ENCODE measurements around the gene C9orf43.
A peak's percentile ranks its signal among the peaks of the same experiment; 100 is the strongest.

Gene C9orf43

GRCh38 chr9:113410207-113410864 is at the start of gene C9orf43, which contains the start of gene POLE3:
Gene C9orf43, plus strand, starts transcription at chr9:113410747. Its CDS starts 2,747 bp downstream, at chr9:113413494.
Gene POLE3, minus strand, starts transcription at chr9:113410675. Its CDS starts 382 bp downstream, at chr9:113410293.
- no peaks in the 10 kb centered on the region for H3K9me3 ChIP-seq (ENCODE audit: insufficient read depth, low read depth, low read length)
- TF ChIP-seq CTCF (conservative IDR thresholded peaks at IDR 0.05; ENCODE audit: low read length) (no peak), EZH2phosphoT487 (IDR thresholded peaks at IDR 0.05; ENCODE audit: borderline replicate concordance) (no peak)
- H3K36me3 ChIP-seq (ENCODE audit: insufficient read depth, low read length): peaks cover 10% of the 10 kb centered on the region; the same call in 1 of the 2 replicates
- H3K9ac ChIP-seq (ENCODE audit: low read depth, low read length, poor library complexity, severe bottlenecking): peak within 1 kb of the TSS; percentile 98
- peaks cover 33% of the 10 kb centered on the region for H3K79me2 ChIP-seq (ENCODE audit: insufficient read depth, low read length)
- H3F3A ChIP-seq (ENCODE audit: low read depth): peaks cover 7% of the 10 kb centered on the region; the same call in 1 of the 2 replicates
- peak within 1 kb of the TSS; percentile 89 for H3K4me3 ChIP-seq (ENCODE audit: low read length, poor library complexity, severe bottlenecking)
- no peaks in the 10 kb centered on the region for H3K9me2 ChIP-seq (replicated peaks; ENCODE audit: low read depth, low read length)
- H2AFZ ChIP-seq (ENCODE audit: low read length): peak within 1 kb of the TSS; percentile 92
- peaks cover 37% of the 10 kb centered on the region for H3K4me1 ChIP-seq (ENCODE audit: insufficient read depth, low read length, poor library complexity, severe bottlenecking)
- peak within 1 kb of the TSS; percentile 99 for H3K4me2 ChIP-seq (ENCODE audit: low read depth, low read length, poor library complexity, severe bottlenecking)
- H3K27me3 ChIP-seq (ENCODE audit: insufficient read depth, low read length, poor library complexity, severe bottlenecking): peaks cover 5% of the 10 kb centered on the region
- peaks cover 17% of the 10 kb centered on the region for H4K20me1 ChIP-seq (ENCODE audit: insufficient read depth, low read length, poor library complexity, severe bottlenecking)

- Histone ChIP-seq H3K9me2 (replicated peaks; ENCODE audit: low read depth, low read length) (no peaks in the 10 kb centered on the region), H3K4me2 (ENCODE audit: low read depth, low read length, poor library complexity, severe bottlenecking) (no peak overlapping the region), H3F3A (ENCODE audit: low read depth) (no peaks in the 10 kb centered on the region), H2AFZ (ENCODE audit: low read length) (no peak overlapping the region), H4K20me1 (ENCODE audit: insufficient read depth, low read length, poor library complexity, severe bottlenecking) (no peaks in the 10 kb centered on the region), H3K79me2 (ENCODE audit: insufficient read depth, low read length) (no peaks in the 10 kb centered on the region), H3K9me3 (ENCODE audit: insufficient read depth, low read depth, low read length) (no peaks in the 10 kb centered on the region), H3K4me3 (ENCODE audit: low read length, poor library complexity, severe bottlenecking) (no peak overlapping the region), H3K36me3 (ENCODE audit: insufficient read depth, low read length) (no peaks in the 10 kb centered on the region), H3K27me3 (ENCODE audit: insufficient read depth, low read length, poor library complexity, severe bottlenecking) (no peaks in the 10 kb centered on the region), H3K4me1 (ENCODE audit: insufficient read depth, low read length, poor library complexity, severe bottlenecking) (no peaks in the 10 kb centered on the region), H3K9ac (ENCODE audit: low read depth, low read length, poor library complexity, severe bottlenecking) (no peak overlapping the region)
- TF ChIP-seq CTCF (conservative IDR thresholded peaks at IDR 0.05; ENCODE audit: low read length) (no peak), EZH2phosphoT487 (IDR thresholded peaks at IDR 0.05; ENCODE audit: borderline replicate concordance) (no peak)
These were observed 49.1 kb upstream of the C9orf43 start for GRCh38 chr9:113361304-113362018.

GRCh38 chr9:113363336-113363735 is 47.2 kb upstream of the C9orf43 start:
- Histone ChIP-seq H3K9me2 (replicated peaks; ENCODE audit: low read depth, low read length) (no peaks in the 10 kb centered on the region), H4K20me1 (ENCODE audit: insufficient read depth, low read length, poor library complexity, severe bottlenecking) (no peaks in the 10 kb centered on the region), H3K27me3 (ENCODE audit: insufficient read depth, low read length, poor library complexity, severe bottlenecking) (no peaks in the 10 kb centered on the region), H3K9me3 (ENCODE audit: insufficient read depth, low read depth, low read length) (no peaks in the 10 kb centered on the region), H2AFZ (ENCODE audit: low read length) (no peak overlapping the region), H3K4me1 (ENCODE audit: insufficient read depth, low read length, poor library complexity, severe bottlenecking) (no peaks in the 10 kb centered on the region), H3K36me3 (ENCODE audit: insufficient read depth, low read length) (no peaks in the 10 kb centered on the region), H3K9ac (ENCODE audit: low read depth, low read length, poor library complexity, severe bottlenecking) (no peak overlapping the region), H3K4me2 (ENCODE audit: low read depth, low read length, poor library complexity, severe bottlenecking) (no peak overlapping the region), H3F3A (ENCODE audit: low read depth) (no peaks in the 10 kb centered on the region), H3K4me3 (ENCODE audit: low read length, poor library complexity, severe bottlenecking) (no peak overlapping the region), H3K79me2 (ENCODE audit: insufficient read depth, low read length) (no peaks in the 10 kb centered on the region)
- no peak for TF ChIP-seq EZH2phosphoT487 (IDR thresholded peaks at IDR 0.05; ENCODE audit: borderline replicate concordance)
- no peak for TF ChIP-seq CTCF (conservative IDR thresholded peaks at IDR 0.05; ENCODE audit: low read length)
